Hematopoietic multipotent progenitor cell treated with erythropoietin and hydrocortisone succinate and interleukin-3 and kit ligand, for 4 days (in vitro differentiated cells): ENCODE measurements around the gene WNT3.
"Not testable (repeated sequence)": the region's sequence is repeated elsewhere in the genome, so short reads cannot be mapped to it uniquely, and the experiment has no call there.

ENCODE experiments used
- DNase-seq: peaks from one replicate; pipeline ENCODE4 v3.0.0-alpha.2; 2015

Gene WNT3

DNA sequence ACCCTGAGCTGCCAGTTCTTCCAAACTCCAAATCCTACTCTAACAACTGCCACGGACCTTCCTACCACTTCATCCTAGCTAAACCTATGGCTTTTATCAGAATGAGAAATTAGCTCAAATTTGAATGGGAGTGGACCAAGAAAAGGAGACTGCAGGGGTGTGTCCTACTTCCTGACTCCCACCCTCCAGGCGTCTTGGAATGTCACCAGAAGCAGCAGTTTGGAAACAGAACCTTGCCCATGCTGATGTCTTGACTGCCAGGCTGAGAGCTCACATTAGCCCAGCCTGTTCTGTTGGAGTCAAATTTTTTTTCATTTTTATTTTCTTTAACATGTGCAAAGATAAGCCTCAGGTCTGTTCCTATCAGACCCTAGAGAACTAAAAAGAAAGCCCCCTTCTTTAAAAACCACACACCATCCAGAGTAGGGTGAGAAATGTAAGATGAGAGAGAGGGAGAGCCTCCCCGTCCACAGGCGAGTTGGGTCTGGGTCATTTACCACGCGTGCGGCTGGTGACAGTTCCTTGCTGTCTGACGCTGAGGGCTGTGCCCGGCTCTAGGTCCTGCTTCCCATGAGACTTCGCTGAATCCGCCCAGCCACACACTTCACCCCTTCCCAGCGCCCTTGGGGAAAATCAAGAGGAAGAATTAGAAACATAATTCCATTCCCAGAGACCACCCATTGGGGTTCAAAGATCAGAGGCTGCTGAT, 54.3 kb downstream of the WNT3 start:
- no peak for DNase-seq

DNA sequence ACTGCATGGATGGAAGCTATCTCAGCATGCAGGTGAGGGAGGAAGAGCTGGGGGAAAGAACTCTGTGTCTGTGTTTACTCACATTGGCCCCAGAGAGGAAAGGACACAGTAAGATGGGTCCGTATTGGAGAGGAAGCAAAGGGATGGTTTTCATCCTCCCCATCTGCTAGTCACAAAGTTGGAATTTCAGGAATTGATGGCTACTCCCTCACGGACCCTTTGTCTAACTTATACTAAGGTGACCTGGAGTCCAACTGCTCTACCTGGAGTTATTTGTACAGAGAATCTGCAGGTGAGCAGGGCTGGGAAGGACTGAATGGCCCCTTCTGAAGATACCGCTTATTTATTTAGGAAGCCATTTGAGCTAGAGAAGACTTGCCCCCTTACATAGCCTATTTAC, 55.1 kb downstream of the WNT3 start:
- DNase-seq: no peak

DNA sequence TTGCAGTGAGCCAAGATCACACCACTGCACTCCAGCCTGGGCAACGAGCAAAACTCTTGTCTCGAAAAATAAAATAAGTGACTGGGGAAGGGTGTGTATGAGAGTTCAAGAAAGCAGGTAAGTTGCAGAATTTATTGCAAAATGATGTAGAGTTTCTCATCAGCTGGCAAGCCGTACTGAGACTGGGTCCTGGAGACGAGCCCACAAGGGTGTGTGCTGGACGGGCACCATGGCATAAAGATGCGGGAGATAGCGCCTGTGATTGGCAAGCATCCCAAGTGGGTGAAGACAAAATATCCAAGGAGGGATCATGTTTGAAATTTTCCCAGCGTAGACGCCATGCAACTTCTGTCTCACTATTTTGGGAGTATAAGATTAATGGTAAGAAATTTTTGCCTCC, 59.4 kb downstream of the WNT3 start:
- no peak for DNase-seq

- no peak for DNase-seq
Measured at GRCh38 chr17:46758614-46759013, 59.9 kb downstream of the WNT3 start.

GRCh38 chr17:46757588-46757987, 60.9 kb downstream of the WNT3 start:
- not testable (repeated sequence) for DNase-seq

DNA sequence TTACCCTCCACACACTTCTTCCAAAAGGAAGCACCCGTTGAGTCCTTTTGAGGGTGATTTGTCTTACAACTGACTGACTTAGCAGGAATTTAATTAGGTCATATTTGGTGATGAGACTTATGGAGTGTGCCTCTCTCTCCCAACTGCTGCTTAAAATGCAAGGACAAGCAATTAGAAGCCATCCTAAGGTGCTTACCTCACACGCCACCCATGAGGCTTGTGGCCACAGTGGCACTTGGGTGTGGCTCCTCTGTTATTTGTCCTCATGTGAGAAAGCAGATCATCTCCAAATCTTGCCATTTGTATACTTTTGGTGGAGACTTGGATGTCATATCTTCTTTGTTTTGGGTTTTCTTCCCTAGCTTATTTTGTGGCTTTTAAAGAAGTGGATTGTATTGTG, 61.6 kb downstream of the WNT3 start:
- DNase-seq: no peak

- DNase-seq: no peak
Measured at GRCh38 chr17:46756081-46756735, 62.3 kb downstream of the WNT3 start.

- DNase-seq: no peak
Measured at GRCh38 chr17:46753776-46754175, 64.7 kb downstream of the WNT3 start.

- no peak for DNase-seq
Measured at GRCh38 chr17:46751425-46751824, 67.1 kb downstream of the WNT3 start.

DNA sequence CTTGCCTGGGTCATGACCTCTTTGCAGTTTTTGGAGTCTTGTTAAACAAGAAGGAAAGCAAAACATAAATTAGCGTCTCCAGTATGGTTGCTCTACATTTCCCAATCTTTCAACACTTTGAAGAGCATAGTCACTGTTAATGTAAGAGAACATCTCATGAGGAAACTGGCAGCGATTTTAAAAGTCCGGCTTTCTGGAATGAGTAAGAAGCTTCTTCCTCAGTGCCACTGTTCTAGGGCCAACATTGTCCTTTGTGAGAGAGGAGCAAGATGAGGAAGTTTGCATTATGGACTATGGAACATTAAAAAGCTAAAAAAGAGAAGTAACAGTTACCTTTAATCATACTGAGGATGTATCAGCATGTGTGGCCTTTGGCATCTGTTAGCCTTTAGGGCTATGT, 73.1 kb downstream of the WNT3 start:
- no peak for DNase-seq

- DNase-seq: no peak
Measured at GRCh38 chr17:46744441-46744840, 74.1 kb downstream of the WNT3 start.

GRCh38 chr17:46742565-46743270, 75.8 kb downstream of the WNT3 start:
- DNase-seq: peak; percentile 44

DNA sequence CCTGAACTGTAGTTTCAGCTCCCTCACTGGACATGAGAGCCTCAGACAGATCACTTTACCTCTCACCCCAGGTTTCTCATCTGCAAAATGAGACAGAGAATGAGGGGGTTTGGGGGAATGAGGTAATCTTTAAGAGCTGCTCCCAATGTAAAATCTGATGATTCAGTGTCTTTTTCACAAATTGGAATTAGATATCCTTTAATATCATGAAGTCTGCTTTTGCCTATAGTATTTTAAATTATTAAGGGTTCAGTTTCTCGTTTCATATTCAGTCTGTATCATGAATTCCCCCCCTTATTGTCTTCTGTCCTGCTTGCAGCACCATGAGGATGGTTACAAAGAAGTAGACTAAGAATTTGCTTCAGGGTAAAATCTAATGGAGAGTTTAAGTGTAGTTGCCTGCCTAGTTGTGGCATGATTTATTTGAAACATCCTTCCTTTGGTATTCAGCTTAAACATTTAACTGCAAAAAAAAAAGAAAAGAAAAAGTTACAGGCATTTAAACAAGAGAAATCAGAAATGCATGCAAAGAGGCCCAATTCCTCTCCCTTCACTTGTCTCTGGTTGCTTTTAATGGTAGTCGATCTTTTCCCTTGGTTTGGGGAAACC, 77.3 kb downstream of the WNT3 start:
- DNase-seq: no peak

GRCh38 chr17:46739982-46740381, 78.5 kb downstream of the WNT3 start:
- no peak for DNase-seq

DNA sequence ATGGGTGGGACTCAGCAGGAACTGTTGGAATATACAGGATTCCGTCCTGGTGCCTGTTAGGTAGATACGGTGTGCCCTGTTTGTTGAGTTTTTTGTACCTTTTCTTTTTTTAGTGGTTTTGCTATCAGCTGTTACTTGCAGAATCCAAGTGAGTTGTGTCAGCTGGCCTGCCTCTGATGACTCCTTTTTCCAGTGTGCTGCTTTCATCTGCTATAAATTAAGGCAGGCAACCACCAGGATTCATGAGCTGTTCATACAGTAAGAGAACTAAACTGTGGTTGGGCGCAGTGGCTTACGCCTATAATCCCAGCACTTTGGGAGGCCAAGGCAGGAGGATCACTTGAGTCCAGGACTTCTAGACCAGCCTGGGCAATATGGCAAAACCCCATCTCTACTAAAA, 79.9 kb downstream of the WNT3 start:
- DNase-seq: no peak

DNA sequence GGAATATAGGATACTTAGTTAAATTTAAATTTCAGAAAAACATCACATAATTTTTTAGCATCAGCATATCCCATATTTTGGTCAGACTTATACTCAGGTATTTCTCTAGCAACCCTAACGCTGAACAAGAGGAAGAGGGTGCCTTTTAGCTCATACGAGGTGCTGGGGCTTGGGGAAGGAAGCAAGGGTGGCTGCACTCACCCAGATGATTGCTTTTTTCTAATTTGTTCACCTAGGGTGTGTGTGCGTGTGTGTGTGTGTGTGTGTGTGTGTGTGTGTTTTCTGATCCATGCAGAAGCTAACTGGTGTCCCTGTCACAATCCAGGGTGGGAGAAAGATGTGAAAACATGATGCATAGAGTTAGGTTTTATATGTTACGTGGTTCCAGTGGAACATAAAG, 81.2 kb downstream of the WNT3 start:
- no peak for DNase-seq

DNA sequence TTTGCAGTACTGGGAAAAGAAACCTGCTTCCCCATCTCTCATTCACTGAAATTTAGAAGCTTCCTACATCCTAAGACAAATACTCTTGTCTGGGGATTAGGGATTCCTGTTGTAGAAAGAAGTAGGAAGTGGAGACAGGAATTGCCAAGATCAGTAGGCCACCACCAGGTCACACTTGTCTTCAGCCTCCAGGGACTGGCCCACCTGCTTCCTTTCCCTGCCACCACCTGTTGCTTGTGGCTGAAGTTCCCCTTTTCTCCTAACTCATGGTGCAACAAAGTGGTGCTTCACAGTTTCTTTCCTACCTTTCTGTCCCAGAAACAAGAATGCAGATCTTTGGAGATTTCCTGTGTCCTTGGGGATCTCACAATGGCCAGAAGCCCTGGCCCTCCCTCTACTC, 82.4 kb downstream of the WNT3 start:
- DNase-seq: peak; percentile 24

DNA sequence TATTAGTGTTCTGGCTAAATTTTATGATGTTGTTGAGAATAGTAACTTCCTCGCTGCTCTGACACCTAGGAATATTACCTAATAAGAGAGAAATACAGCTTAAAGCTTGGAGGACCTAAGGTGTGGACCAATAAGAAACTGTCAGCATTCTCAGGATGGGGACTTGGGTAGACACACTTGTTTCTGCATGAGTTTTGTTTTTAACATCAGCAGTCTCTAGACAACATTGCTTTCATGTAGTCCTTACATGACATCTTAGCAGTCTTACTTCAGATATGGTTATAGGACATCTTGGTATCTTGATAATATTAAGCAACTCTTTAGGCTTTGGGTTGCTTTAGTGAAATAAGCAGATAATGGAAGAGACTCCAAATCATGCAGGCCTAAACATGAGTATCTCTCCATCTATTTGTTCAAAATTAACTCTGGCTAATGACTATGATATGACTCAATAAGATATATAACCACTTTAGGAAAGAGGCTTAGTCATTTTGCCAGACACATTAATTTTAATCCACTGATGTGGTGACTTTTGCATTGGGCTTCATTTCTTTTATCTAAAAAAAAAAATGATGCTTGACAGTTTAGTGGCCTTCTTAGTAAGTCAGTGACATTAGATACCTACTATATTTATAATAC, 84.5 kb downstream of the WNT3 start:
- no peak for DNase-seq

DNA sequence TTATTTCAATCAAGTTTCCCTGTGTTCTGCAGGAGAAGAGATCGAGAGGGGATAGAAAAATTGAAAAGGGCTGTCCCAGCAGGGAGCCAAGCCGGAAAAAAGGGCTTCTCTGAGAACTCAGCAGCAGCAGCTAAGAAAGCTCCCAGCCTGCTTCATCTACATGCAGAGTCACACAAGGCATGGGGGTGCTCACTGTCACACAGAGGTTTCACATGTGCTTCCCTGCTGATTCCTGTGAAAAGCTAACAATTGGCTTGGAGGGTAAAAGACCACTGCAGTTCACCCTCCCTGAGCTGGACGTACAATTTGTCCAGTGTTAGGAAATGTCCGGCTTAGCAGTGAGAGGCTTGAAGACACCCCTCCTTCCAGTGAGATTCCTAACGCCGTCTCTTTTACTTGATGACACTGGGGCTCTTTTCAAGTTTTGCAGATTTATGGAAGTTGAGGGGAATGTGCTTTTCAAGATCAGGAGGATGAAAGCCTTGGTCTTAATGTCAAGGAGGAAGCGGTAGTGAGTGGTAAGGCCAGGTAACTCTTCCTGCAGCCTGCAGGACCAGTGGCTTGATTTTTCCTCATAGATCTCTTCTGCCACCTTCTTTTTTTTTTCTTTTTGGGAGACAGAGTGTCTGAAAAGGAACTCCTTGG, 85.6 kb downstream of the WNT3 start:
- no peak for DNase-seq

GRCh38 chr17:46732160-46732559, 86.3 kb downstream of the WNT3 start:
- DNase-seq: no peak

- no peak for DNase-seq
Measured at GRCh38 chr17:46730679-46731078, 87.8 kb downstream of the WNT3 start.

GRCh38 chr17:46730026-46730425, 88.5 kb downstream of the WNT3 start:
- DNase-seq: no peak
